HepG2 (cell line): ENCODE measurements around the gene ARHGAP29. TPM values are rescaled to one million over a fixed set of nuclear protein-coding genes. Genes with fewer than 3 reads are reported as not detected.

Experiments
- BCL3 ChIP-seq: sonication (generic); formaldehyde crosslinking; IDR thresholded peaks from 2 replicates; pipeline ENCODE4 v1.5.1; 2020; ENCODE audit warnings: mild to moderate bottlenecking, missing genetic modification reagents, moderate library complexity
- DZIP1 ChIP-seq: sonication (generic); formaldehyde crosslinking; IDR thresholded peaks from 2 replicates; pipeline ENCODE4 v1.5.0; 2020; ENCODE audit warnings: mild to moderate bottlenecking, missing genetic modification reagents
- HNRNPH1 ChIP-seq: fragments of 200-400 bp; formaldehyde crosslinking; optimal IDR thresholded peaks from 2 replicates; pipeline ENCODE3; 2017; ENCODE audit warnings: mild to moderate bottlenecking, low read depth, low read length
- KLF13 ChIP-seq: sonication (generic); formaldehyde crosslinking; IDR thresholded peaks from 2 replicates; pipeline ENCODE4 v1.4.0; 2020; ENCODE audit warnings: mild to moderate bottlenecking, missing genetic modification reagents
- MYNN ChIP-seq: sonication (generic); formaldehyde crosslinking; IDR thresholded peaks from 2 replicates; pipeline ENCODE4 v1.4.0; 2020; ENCODE audit warnings: mild to moderate bottlenecking, low read depth, missing genetic modification reagents
- NR1H2 ChIP-seq: sonication (generic); formaldehyde crosslinking; IDR thresholded peaks from 2 replicates; pipeline ENCODE4 v1.8.1; 2022; ENCODE audit warnings: low read depth, missing genetic modification reagents, borderline replicate concordance
- RNF2 ChIP-seq: fragments of 450-650 bp; conservative IDR thresholded peaks from 2 replicates; pipeline ENCODE4 v1.6.1; 2016; ENCODE audit warnings: low read depth
- TEAD3 ChIP-seq: optimal IDR thresholded peaks from 2 replicates; pipeline ENCODE3; 2016; ENCODE audit warnings: borderline replicate concordance
- ZFP36 ChIP-seq: fragments of 150-350 bp; IDR thresholded peaks from 2 replicates; pipeline ENCODE4 v1.6.1; 2018; ENCODE audit warnings: borderline replicate concordance, low read length, low read depth; ENCODE audit not compliant: partially characterized antibody
- ZNF792 ChIP-seq: IDR thresholded peaks from 2 replicates; pipeline ENCODE4 v1.6.1; 2016
- polyA plus RNA-seq, 8 experiments: library from polyadenylated mRNA; depleted of rRNA in 3 of 8; stranded (reverse) in 7 of 8; unstranded in 1 of 8; fragments of >200 nt; fragmentation: Illumina TruSeq in 4 of 8; extraction: Trizol in 4 of 8; gene quantifications; 2 replicates each; pipeline versions ENCODE4 v1.2.1 to v1.2.3, GENCODE V29; 2011 to 2016; ENCODE audit warnings: low read depth in 4 of 8, missing spikeins in 1 of 8, mixed read lengths in 1 of 8; ENCODE audit not compliant: insufficient read depth in 1 of 8
- total RNA-seq, 5 experiments: library from RNA; depleted of rRNA; stranded (reverse); fragments of >200 nt; fragmentation: Illumina TruSeq; extraction: Trizol; gene quantifications; 2 replicates each; pipeline ENCODE4 v1.2.3, GENCODE V29; 2016; ENCODE audit warnings: low read depth in 1 of 5
- TF ChIP-seq, protein P1 (sequence below): IDR thresholded peaks from 2 replicates; pipeline ENCODE4 v1.6.1; 2016; ENCODE audit warnings: mild to moderate bottlenecking
- TF ChIP-seq, protein P2 (sequence below): sonication (generic); formaldehyde crosslinking; IDR thresholded peaks from 2 replicates; pipeline ENCODE4 v1.4.0; 2020; ENCODE audit warnings: missing genetic modification reagents
- TF ChIP-seq, protein P3 (sequence below): sonication (generic); formaldehyde crosslinking; IDR thresholded peaks from 2 replicates; pipeline ENCODE4 v1.4.0; 2020; ENCODE audit warnings: mild to moderate bottlenecking, missing genetic modification reagents
- TF ChIP-seq, protein P4 (sequence below): sonication (generic); formaldehyde crosslinking; IDR thresholded peaks from 2 replicates; pipeline ENCODE4 v1.4.0; 2020; ENCODE audit warnings: missing genetic modification reagents
- TF ChIP-seq, protein P5 (sequence below): sonication (generic); formaldehyde crosslinking; IDR thresholded peaks from 2 replicates; pipeline ENCODE4 v1.8.1; 2022; ENCODE audit warnings: low read depth, mild to moderate bottlenecking, missing genetic modification reagents

The ARHGAP29 gene
- total and polyA plus RNA-seq, 2 of the 13 experiments (the other 11 are each of a cell fraction or from before 2014, with no cell fraction given) = 12.8 to 18.3 TPM

GRCh38 chr1:94237291-94238226, at the start of gene ARHGAP29 (continued):
- TF ChIP-seq, protein P1, sequence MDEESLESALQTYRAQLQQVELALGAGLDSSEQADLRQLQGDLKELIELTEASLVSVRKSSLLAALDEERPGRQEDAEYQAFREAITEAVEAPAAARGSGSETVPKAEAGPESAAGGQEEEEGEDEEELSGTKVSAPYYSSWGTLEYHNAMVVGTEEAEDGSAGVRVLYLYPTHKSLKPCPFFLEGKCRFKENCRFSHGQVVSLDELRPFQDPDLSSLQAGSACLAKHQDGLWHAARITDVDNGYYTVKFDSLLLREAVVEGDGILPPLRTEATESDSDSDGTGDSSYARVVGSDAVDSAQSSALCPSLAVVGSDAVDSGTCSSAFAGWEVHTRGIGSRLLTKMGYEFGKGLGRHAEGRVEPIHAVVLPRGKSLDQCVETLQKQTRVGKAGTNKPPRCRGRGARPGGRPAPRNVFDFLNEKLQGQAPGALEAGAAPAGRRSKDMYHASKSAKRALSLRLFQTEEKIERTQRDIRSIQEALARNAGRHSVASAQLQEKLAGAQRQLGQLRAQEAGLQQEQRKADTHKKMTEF = no peak; the same call in 1 of the 2 replicates
- TF ChIP-seq NR1H2 (CRISPR knock-in tag) (no peak), MYNN (CRISPR knock-in tag) (no peak), HNRNPH1 (no peak), ZNF792 (CRISPR knock-in tag) (no peak), RNF2 (no peak; the same call in 1 of the 2 replicates), ZFP36 (no peak), BCL3 (CRISPR knock-in tag) (peak; percentile 83; the same call in 1 of the 2 replicates), KLF13 (CRISPR knock-in tag) (no peak), DZIP1 (CRISPR knock-in tag) (no peak), TEAD3 (peak; percentile 45)
- TF ChIP-seq, protein P2, sequence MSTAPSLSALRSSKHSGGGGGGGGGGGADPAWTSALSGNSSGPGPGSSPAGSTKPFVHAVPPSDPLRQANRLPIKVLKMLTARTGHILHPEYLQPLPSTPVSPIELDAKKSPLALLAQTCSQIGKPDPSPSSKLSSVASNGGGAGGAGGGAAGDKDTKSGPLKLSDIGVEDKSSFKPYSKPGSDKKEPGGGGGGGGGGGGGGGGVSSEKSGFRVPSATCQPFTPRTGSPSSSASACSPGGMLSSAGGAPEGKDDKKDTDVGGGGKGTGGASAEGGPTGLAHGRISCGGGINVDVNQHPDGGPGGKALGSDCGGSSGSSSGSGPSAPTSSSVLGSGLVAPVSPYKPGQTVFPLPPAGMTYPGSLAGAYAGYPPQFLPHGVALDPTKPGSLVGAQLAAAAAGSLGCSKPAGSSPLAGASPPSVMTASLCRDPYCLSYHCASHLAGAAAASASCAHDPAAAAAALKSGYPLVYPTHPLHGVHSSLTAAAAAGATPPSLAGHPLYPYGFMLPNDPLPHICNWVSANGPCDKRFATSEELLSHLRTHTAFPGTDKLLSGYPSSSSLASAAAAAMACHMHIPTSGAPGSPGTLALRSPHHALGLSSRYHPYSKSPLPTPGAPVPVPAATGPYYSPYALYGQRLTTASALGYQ = no peak
- TF ChIP-seq, protein P3, sequence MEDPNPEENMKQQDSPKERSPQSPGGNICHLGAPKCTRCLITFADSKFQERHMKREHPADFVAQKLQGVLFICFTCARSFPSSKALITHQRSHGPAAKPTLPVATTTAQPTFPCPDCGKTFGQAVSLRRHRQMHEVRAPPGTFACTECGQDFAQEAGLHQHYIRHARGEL (CRISPR knock-in tag) = 0 out of 2 replicates have a peak, but pooled peaks have one; percentile 28
- TF ChIP-seq, protein P4, sequence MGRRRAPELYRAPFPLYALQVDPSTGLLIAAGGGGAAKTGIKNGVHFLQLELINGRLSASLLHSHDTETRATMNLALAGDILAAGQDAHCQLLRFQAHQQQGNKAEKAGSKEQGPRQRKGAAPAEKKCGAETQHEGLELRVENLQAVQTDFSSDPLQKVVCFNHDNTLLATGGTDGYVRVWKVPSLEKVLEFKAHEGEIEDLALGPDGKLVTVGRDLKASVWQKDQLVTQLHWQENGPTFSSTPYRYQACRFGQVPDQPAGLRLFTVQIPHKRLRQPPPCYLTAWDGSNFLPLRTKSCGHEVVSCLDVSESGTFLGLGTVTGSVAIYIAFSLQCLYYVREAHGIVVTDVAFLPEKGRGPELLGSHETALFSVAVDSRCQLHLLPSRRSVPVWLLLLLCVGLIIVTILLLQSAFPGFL (CRISPR knock-in tag) = no peak
- TF ChIP-seq, protein P5, sequence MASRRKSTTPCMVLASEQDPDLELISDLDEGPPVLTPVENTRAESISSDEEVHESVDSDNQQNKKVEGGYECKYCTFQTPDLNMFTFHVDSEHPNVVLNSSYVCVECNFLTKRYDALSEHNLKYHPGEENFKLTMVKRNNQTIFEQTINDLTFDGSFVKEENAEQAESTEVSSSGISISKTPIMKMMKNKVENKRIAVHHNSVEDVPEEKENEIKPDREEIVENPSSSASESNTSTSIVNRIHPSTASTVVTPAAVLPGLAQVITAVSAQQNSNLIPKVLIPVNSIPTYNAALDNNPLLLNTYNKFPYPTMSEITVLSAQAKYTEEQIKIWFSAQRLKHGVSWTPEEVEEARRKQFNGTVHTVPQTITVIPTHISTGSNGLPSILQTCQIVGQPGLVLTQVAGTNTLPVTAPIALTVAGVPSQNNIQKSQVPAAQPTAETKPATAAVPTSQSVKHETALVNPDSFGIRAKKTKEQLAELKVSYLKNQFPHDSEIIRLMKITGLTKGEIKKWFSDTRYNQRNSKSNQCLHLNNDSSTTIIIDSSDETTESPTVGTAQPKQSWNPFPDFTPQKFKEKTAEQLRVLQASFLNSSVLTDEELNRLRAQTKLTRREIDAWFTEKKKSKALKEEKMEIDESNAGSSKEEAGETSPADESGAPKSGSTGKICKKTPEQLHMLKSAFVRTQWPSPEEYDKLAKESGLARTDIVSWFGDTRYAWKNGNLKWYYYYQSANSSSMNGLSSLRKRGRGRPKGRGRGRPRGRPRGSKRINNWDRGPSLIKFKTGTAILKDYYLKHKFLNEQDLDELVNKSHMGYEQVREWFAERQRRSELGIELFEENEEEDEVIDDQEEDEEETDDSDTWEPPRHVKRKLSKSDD (CRISPR knock-in tag) = no peak
